RWPE2 (cell line): ENCODE data around the gene KLC1.

Source experiments
- ATAC-seq: fragments of 200-7000 bp; cut with Tn5 transposase; 3 replicates; pipeline ENCODE4 v1.9.1; 2021; ENCODE audit warnings: low read depth
- DNase-seq: peaks from one replicate; pipeline ENCODE4 v3.0.0-alpha.2; 2020; ENCODE audit warnings: low spot score
- H3K27ac ChIP-seq: fragments of 450-650 bp; 2 replicates; pipeline ENCODE4 v1.5.1; 2017; ENCODE audit warnings: mild to moderate bottlenecking; ENCODE audit not compliant: poor library complexity, severe bottlenecking
- H3K27me3 ChIP-seq: fragments of 250-450 bp; sonication (Bioruptor Pico); 2 replicates; pipeline ENCODE4 v1.5.1; 2021; ENCODE audit warnings: mild to moderate bottlenecking, moderate library complexity; ENCODE audit not compliant: insufficient read depth, poor library complexity, severe bottlenecking
- H3K36me3 ChIP-seq: fragments of 250-450 bp; sonication (Bioruptor Pico); 2 replicates; pipeline ENCODE4 v1.5.1; 2020; ENCODE audit warnings: low read depth, mild to moderate bottlenecking, moderate library complexity
- H3K4me1 ChIP-seq: fragments of 250-450 bp; sonication (Bioruptor Pico); 2 replicates; pipeline ENCODE4 v1.5.1; 2021; ENCODE audit warnings: mild to moderate bottlenecking, moderate library complexity; ENCODE audit not compliant: insufficient read depth, poor library complexity, severe bottlenecking
- H3K4me3 ChIP-seq: fragments of 250-450 bp; sonication (Bioruptor Pico); 2 replicates; pipeline ENCODE4 v1.5.1; 2021; ENCODE audit warnings: mild to moderate bottlenecking, moderate library complexity; ENCODE audit not compliant: severe bottlenecking
- H3K9me3 ChIP-seq: fragments of 250-450 bp; sonication (Bioruptor Pico); 2 replicates; pipeline ENCODE4 v1.5.1; 2021; ENCODE audit warnings: mild to moderate bottlenecking, moderate library complexity; ENCODE audit not compliant: severe bottlenecking
- CTCF ChIP-seq: fragments of 450-650 bp; IDR thresholded peaks from one replicate; pipeline ENCODE4 v1.5.1; 2017; ENCODE audit warnings: mild to moderate bottlenecking, moderate library complexity; ENCODE audit not compliant: poor library complexity, severe bottlenecking

The KLC1 gene

GRCh38 chr14:103671911-103672310, 42.9 kb downstream of the KLC1 start:
- Histone ChIP-seq H3K27me3 (no peaks in the 10 kb centered on the region), H3K4me3 (no peak overlapping the region), H3K27ac (no peak overlapping the region), H3K4me1 (no peaks in the 10 kb centered on the region), H3K36me3 (peaks cover 100% of the 10 kb centered on the region), H3K9me3 (no peaks in the 10 kb centered on the region)
- no peak for DNase-seq
- ATAC-seq = no peak
- no peak for TF ChIP-seq CTCF

GRCh38 chr14:103675957-103676356, 46.9 kb downstream of the KLC1 start:
- no peaks in the 10 kb centered on the region for H3K9me3 ChIP-seq
- H3K4me3 ChIP-seq = no peak overlapping the region
- peaks cover 100% of the 10 kb centered on the region for H3K36me3 ChIP-seq
- ATAC-seq = no peak
- no peak for DNase-seq
- H3K27me3 ChIP-seq = no peaks in the 10 kb centered on the region
- H3K27ac ChIP-seq = no peak overlapping the region
- no peak for TF ChIP-seq CTCF
- no peaks in the 10 kb centered on the region for H3K4me1 ChIP-seq

DNA sequence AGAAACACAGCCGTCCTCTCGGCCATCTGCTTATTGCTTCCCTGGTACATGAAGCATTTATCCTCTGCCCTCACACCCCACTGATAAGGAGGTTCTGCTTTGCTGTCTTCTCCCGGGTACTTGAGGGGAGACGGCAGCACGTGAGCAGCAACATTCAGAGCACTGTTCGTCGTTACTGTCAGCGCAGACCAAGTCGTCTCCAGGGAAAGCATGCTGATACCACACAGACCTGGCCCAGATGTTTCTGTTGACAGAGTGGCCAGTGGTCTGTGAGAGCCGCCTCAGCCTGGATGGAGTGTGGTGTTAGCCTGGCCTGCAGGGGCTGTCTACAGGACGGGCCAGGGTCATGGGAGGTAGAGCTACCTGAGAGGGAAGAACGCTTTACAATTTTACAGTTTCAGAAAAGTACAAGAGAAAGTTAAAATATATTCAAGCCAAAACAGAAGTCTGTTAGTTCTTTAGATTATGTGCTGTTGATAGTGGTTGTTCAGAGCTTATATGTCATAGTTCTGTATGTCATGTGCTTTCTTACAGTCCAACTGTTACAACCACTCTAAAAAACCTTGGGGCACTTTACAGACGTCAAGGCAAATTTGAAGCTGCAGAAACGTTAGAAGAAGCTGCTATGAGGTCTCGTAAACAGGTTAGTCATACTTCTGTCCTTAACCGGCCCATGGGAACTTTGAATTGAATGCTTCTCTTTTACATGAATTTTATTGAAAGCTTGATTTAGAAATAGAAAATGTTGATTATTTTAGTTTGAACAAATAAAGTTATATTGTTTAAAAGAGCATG, 48.1 kb downstream of the KLC1 start:
- TF ChIP-seq CTCF = no peak
- no peak for ATAC-seq
- Histone ChIP-seq H3K27ac (no peak overlapping the region), H3K36me3 (peaks cover 100% of the 10 kb centered on the region), H3K4me3 (no peak overlapping the region), H3K4me1 (no peaks in the 10 kb centered on the region), H3K9me3 (no peaks in the 10 kb centered on the region), H3K27me3 (no peaks in the 10 kb centered on the region)
- DNase-seq = no peak

- Histone ChIP-seq H3K36me3 (peaks cover 100% of the 10 kb centered on the region), H3K4me1 (no peaks in the 10 kb centered on the region), H3K9me3 (no peaks in the 10 kb centered on the region), H3K27me3 (no peaks in the 10 kb centered on the region), H3K4me3 (no peak overlapping the region), H3K27ac (no peak overlapping the region)
- ATAC-seq (peak; percentile 54; the same call in 1 of the 3 replicates), DNase-seq (no peak)
- peak; percentile 60 for TF ChIP-seq CTCF
Observed at GRCh38 chr14:103679351-103679750, 50.3 kb downstream of the KLC1 start.
